Endothelial cell of umbilical vein (primary cell): ENCODE data around the gene SLC25A3. TPM values are rescaled to one million over a fixed set of nuclear protein-coding genes. Genes with fewer than 3 reads are reported as not detected.

Source experiments
- BruUV-seq: library from RNA; stranded (reverse); fragments of 400-500 nt; replicated peaks from 2 replicates; lab custom pipeline; 2021; lab: Mats Ljungman, UMichigan
- CTCF ChIA-PET: fragments of 300-600, 350-600 bp; sonication (Branson Sonifier 250); formaldehyde crosslinking; loops from one replicate; lab custom pipeline; 2021; ENCODE audit warnings: antibody characterized with exemption, inconsistent platforms; lab: Charles Lee
- POLR2A ChIA-PET: fragments of 300-600, 350-600 bp; sonication (Branson Sonifier 250); formaldehyde crosslinking; loops from one replicate; lab custom pipeline; 2021; ENCODE audit warnings: antibody characterized with exemption, inconsistent platforms; lab: Charles Lee
- DNase-seq: peaks from one replicate; pipeline ENCODE4 v3.0.0-alpha.2; 2011; ENCODE audit warnings: low read depth, low spot score
- FAIRE-seq: peaks from 2 replicates; lab custom pipeline; 2011; peaks lifted over from hg19 to GRCh38; lab: Jason Lieb, UNC
- H2AFZ ChIP-seq: 2 replicates; pipeline ENCODE4 v1.6.0; 2012; ENCODE audit warnings: low read depth, low read length, control low read depth, inconsistent platforms
- H3K27ac ChIP-seq: 2 replicates; pipeline ENCODE4 v1.5.1; 2011; ENCODE audit warnings: low read depth, mild to moderate bottlenecking, control low read depth, low read length, moderate library complexity; ENCODE audit not compliant: insufficient read depth
- H3K27me3 ChIP-seq, 2 experiments: 2 replicates each; pipeline versions ENCODE4 v1.6.0 to v1.6.1; 2011; ENCODE audit warnings: low read length in 2 of 2, mixed read lengths in 1 of 2; ENCODE audit not compliant: control insufficient read depth in 2 of 2, insufficient read depth in 2 of 2
- H3K36me3 ChIP-seq, 2 experiments: 2 replicates in 1 of 2; 3 replicates in 1 of 2; pipeline ENCODE4 v1.5.1; 2011; ENCODE audit warnings: low read length in 2 of 2, mild to moderate bottlenecking in 1 of 2, moderate library complexity in 1 of 2; ENCODE audit not compliant: control insufficient read depth in 2 of 2, insufficient read depth in 2 of 2; ENCODE audit errors: extremely low read depth in 1 of 2
- H3K4me1 ChIP-seq: 3 replicates; pipeline ENCODE4 v1.5.1; 2011; ENCODE audit warnings: mild to moderate bottlenecking, low read length; ENCODE audit not compliant: control insufficient read depth, insufficient read depth; ENCODE audit errors: extremely low read depth
- H3K4me2 ChIP-seq: 2 replicates; pipeline ENCODE4 v1.6.1; 2011; ENCODE audit warnings: low read length, control low read depth, mixed read lengths; ENCODE audit not compliant: insufficient read depth
- H3K4me3 ChIP-seq, 3 experiments: fragments of 200-600 bp in 1 of 3; sonication (generic), shearing (Covaris generic) in 1 of 3; replicated peaks in 1 of 3; 2 replicates each; pipeline ENCODE4 v1.5.1; 2011 to 2016; ENCODE audit warnings: control low read depth in 3 of 3, low read length in 3 of 3, mild to moderate bottlenecking in 2 of 3, inconsistent platforms in 1 of 3, low read depth in 1 of 3, moderate library complexity in 1 of 3; ENCODE audit not compliant: insufficient read depth in 1 of 3
- H3K79me2 ChIP-seq: 2 replicates; pipeline ENCODE4 v1.6.0; 2012; ENCODE audit warnings: low read length, inconsistent platforms; ENCODE audit not compliant: control insufficient read depth, insufficient read depth
- H3K9ac ChIP-seq: replicated peaks from 2 replicates; pipeline ENCODE3; 2011; ENCODE audit warnings: low read length, control low read depth; ENCODE audit not compliant: insufficient read depth; ENCODE audit errors: extremely low read depth
- H3K9me1 ChIP-seq: replicated peaks from 3 replicates; pipeline ENCODE4 v1.6.0; 2011; ENCODE audit warnings: mild to moderate bottlenecking, low read length; ENCODE audit not compliant: control insufficient read depth, insufficient read depth; ENCODE audit errors: extremely low read depth
- H3K9me3 ChIP-seq: replicated peaks from 2 replicates; pipeline ENCODE4 v1.5.1; 2012; ENCODE audit warnings: low read length, inconsistent platforms; ENCODE audit not compliant: control insufficient read depth, insufficient read depth
- H4K20me1 ChIP-seq: replicated peaks from 2 replicates; pipeline ENCODE3; 2011; ENCODE audit warnings: mild to moderate bottlenecking, low read length; ENCODE audit not compliant: control insufficient read depth, insufficient read depth; ENCODE audit errors: extremely low read depth
- GATA2 ChIP-seq: IDR thresholded peaks from 2 replicates; pipeline ENCODE4 v1.7.0; 2011; ENCODE audit warnings: low read depth, mild to moderate bottlenecking, moderate library complexity, mixed read lengths, low read length; ENCODE audit not compliant: insufficient read length, insufficient read depth
- dilution Hi-C: fragments of 300-500 bp; cut with MboI; formaldehyde crosslinking; loops from one replicate; pipeline ENCODE4 v1.15.0; 2019; ENCODE audit warnings: low sequenced_read_pairs; ENCODE audit not compliant: extremely low pct_ligation_motif_present
- intact Hi-C: fragments of 100-400 bp; cut with micrococcal nuclease; formaldehyde crosslinking; loops from one replicate; pipeline ENCODE4 v1.10.0; 2022
- polyA plus RNA-seq, 4 experiments: library from polyadenylated mRNA; depleted of rRNA in 3 of 4; stranded (reverse) in 3 of 4; unstranded in 1 of 4; fragments of >200 nt; gene quantifications; 2 replicates each; pipeline versions ENCODE4 v1.2.1 to v1.2.3, GENCODE V29; 2011 to 2012; ENCODE audit warnings: missing spikeins in 1 of 4
- small RNA-seq: library from RNA; depleted of rRNA; stranded (forward); fragments of <200 nt; gene quantifications from one replicate; pipeline ENCODE3, GENCODE V24; 2012; ENCODE audit warnings: low replicate concordance, low read depth; ENCODE audit not compliant: insufficient read depth, insufficient read length
- total RNA-seq: library from RNA; stranded (reverse); gene quantifications from 2 replicates; pipeline ENCODE4 v1.2.3, GENCODE V29; 2021
- TF ChIP-seq, protein P1 (sequence below), 2 donors: IDR thresholded peaks; 1 replicate in 1 of 2; 2 replicates in 1 of 2; pipeline ENCODE4 v1.5.1; 2011; ENCODE audit warnings: low read length in 2 of 2, mild to moderate bottlenecking in 2 of 2, moderate library complexity in 2 of 2, control low read depth in 1 of 2, inconsistent platforms in 1 of 2, low read depth in 1 of 2; ENCODE audit not compliant: insufficient read depth in 1 of 2; ENCODE audit errors: extremely low read depth in 1 of 2

Gene SLC25A3
- total and polyA plus RNA-seq, 2 donors (not counting 3 experiments of a cell fraction or from before 2014, with no cell fraction given) = 797 to 1,103 TPM

GRCh38 chr12:98653866-98654493, 60.5 kb downstream of the SLC25A3 start:
- Histone ChIP-seq H3K9me3 (no peaks in the 10 kb centered on the region), H4K20me1 (no peaks in the 10 kb centered on the region), H3K27me3 (no peaks in the 10 kb centered on the region), H3K4me1 (peaks cover 4% of the 10 kb centered on the region), H3K9ac (no peak overlapping the region), H3K9me1 (no peaks in the 10 kb centered on the region), H2AFZ (no peak overlapping the region), H3K79me2 (peaks cover 8% of the 10 kb centered on the region), H3K36me3 (peaks cover 7 to 16% of the 10 kb centered on the region in 2 experiments), H3K4me2 (no peak overlapping the region), H3K27ac (no peak overlapping the region), H3K4me3 (no peak overlapping the region)
- dilution Hi-C loops = no loop called here
- no TSS peak for BruUV-seq
- FAIRE-seq (peak; percentile 49), DNase-seq (peak; percentile 66)
- CTCF ChIA-PET = interaction anchor here (0.8 to 5.8 kb wide), 15 partner anchors 9 to 229 kb away, joined by 3 to 96 read pairs (median 4); partner anchors contain the start of gene SLC25A3
- POLR2A ChIA-PET = no interaction called here
- intact Hi-C loops = loop anchor here (1.0 kb wide), 5 partner anchors 48 to 229 kb away; partner anchors contain the start of gene SLC25A3
- TF ChIP-seq GATA2 = no peak
- TF ChIP-seq, protein P1, sequence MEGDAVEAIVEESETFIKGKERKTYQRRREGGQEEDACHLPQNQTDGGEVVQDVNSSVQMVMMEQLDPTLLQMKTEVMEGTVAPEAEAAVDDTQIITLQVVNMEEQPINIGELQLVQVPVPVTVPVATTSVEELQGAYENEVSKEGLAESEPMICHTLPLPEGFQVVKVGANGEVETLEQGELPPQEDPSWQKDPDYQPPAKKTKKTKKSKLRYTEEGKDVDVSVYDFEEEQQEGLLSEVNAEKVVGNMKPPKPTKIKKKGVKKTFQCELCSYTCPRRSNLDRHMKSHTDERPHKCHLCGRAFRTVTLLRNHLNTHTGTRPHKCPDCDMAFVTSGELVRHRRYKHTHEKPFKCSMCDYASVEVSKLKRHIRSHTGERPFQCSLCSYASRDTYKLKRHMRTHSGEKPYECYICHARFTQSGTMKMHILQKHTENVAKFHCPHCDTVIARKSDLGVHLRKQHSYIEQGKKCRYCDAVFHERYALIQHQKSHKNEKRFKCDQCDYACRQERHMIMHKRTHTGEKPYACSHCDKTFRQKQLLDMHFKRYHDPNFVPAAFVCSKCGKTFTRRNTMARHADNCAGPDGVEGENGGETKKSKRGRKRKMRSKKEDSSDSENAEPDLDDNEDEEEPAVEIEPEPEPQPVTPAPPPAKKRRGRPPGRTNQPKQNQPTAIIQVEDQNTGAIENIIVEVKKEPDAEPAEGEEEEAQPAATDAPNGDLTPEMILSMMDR (IDR thresholded peaks at IDR 0.05; ENCODE audit: extremely low read depth in 1 of 2, insufficient read depth in 1 of 2, low read depth in 1 of 2, low read length in 2 of 2) = peak; percentile 30 to 36

Small RNAs within 50 kb of the gene (small RNA-seq; reads per million reads assigned to genes)
- 13.4 reads per million, percentile 69 among the genes with 10 or more reads in this experiment for gene SNORA53

Other genes starting within 250 kb of the SLC25A3 start
- gene TMPO, start 78.1 kb upstream of the SLC25A3 start, total RNA-seq = 139 and 150 TPM in 2 replicates
- gene TMPO, start 78.1 kb upstream of the SLC25A3 start, polyA plus RNA-seq = 19.5 and 27.8 TPM in 2 replicates
- 56.2 and 56.8 TPM in 2 replicates for gene IKBIP, start 51.1 kb downstream of the SLC25A3 start, total RNA-seq
- 8.3 and 12.9 TPM in 2 replicates for gene IKBIP, start 51.1 kb downstream of the SLC25A3 start, polyA plus RNA-seq
- 32.1 and 35.2 TPM in 2 replicates for gene APAF1, start 51.6 kb downstream of the SLC25A3 start, total RNA-seq
- 6.2 and 7.2 TPM in 2 replicates for gene APAF1, start 51.6 kb downstream of the SLC25A3 start, polyA plus RNA-seq